GM18907 (cell line): Measurements from ENCODE around the gene ATP6V0E2.
"Not testable (repeated sequence)": the region's sequence is repeated elsewhere in the genome, so short reads cannot be mapped to it uniquely, and the experiment has no call there.

ENCODE experiments used
- ATAC-seq: cut with Tn5 transposase; IDR thresholded peaks from one replicate; pipeline ENCODE4 v1.9.1; 2021; ENCODE audit warnings: mild to moderate bottlenecking, moderate library complexity; ENCODE audit not compliant: unreplicated experiment

ATP6V0E2 gene

GRCh38 chr7:149875396-149875795 lies 1.6 kb downstream of the ATP6V0E2 start:
- ATAC-seq: no peak

- no peak for ATAC-seq
These were observed 4.2 kb downstream of the ATP6V0E2 start for GRCh38 chr7:149877890-149878522.

GRCh38 chr7:149878523-149878921 lies 4.8 kb downstream of the ATP6V0E2 start:
- no peak for ATAC-seq

GRCh38 chr7:149879271-149879743 lies 5.5 kb downstream of the ATP6V0E2 start:
- ATAC-seq: no peak

- ATAC-seq: no peak
These were observed 6.2 kb downstream of the ATP6V0E2 start for GRCh38 chr7:149879766-149880637.

GRCh38 chr7:149880638-149881311 lies 7.0 kb downstream of the ATP6V0E2 start:
- ATAC-seq: no peak

GRCh38 chr7:149881328-149882247 lies 7.8 kb downstream of the ATP6V0E2 start:
- no peak for ATAC-seq

- no peak for ATAC-seq
These were observed 8.7 kb downstream of the ATP6V0E2 start for GRCh38 chr7:149882248-149883047.

- peak; percentile 6 for ATAC-seq
These were observed 9.3 kb downstream of the ATP6V0E2 start for GRCh38 chr7:149883048-149883438.

GRCh38 chr7:149883452-149883861 lies 9.7 kb downstream of the ATP6V0E2 start:
- ATAC-seq: peak; percentile 59

- no peak for ATAC-seq
These were observed 10.2 kb downstream of the ATP6V0E2 start for GRCh38 chr7:149884016-149884415.

GRCh38 chr7:149884541-149884940 lies 10.8 kb downstream of the ATP6V0E2 start:
- no peak for ATAC-seq

- no peak for ATAC-seq
These were observed 11.6 kb downstream of the ATP6V0E2 start for GRCh38 chr7:149885191-149886017.

GRCh38 chr7:149886018-149886415 lies 12.2 kb downstream of the ATP6V0E2 start:
- no peak for ATAC-seq

- no peak for ATAC-seq
These were observed 13.5 kb downstream of the ATP6V0E2 start for GRCh38 chr7:149887311-149887710.

GRCh38 chr7:149890715-149891114 lies 16.9 kb downstream of the ATP6V0E2 start:
- not testable (repeated sequence) for ATAC-seq

GRCh38 chr7:149894957-149895356 lies 21.2 kb downstream of the ATP6V0E2 start:
- ATAC-seq: not testable (repeated sequence)

- not testable (repeated sequence) for ATAC-seq
These were observed 34.1 kb downstream of the ATP6V0E2 start for GRCh38 chr7:149907776-149908376.
